CD4-positive, alpha-beta memory T cell (primary cell): ENCODE measurements around the gene COG8. TPM values are rescaled to one million over a fixed set of nuclear protein-coding genes. Genes with fewer than 3 reads are reported as not detected.

Source experiments
- CTCF ChIA-PET: fragments of 350-600 bp; sonication (Branson Sonifier 250); formaldehyde crosslinking; loops from one replicate; lab custom pipeline; 2021; ENCODE audit warnings: inconsistent platforms; ENCODE audit not compliant: partially characterized antibody; lab: Charles Lee
- POLR2A ChIA-PET: fragments of 350-600 bp; sonication (Branson Sonifier 250); formaldehyde crosslinking; loops from one replicate; lab custom pipeline; 2021; ENCODE audit not compliant: partially characterized antibody; lab: Charles Lee
- DNase-seq, 5 donors: peaks; one replicate each; pipeline versions ENCODE4 v3.0.0 to v3.0.0-alpha.2; 2020 to 2022; ENCODE audit warnings: mixed read lengths in 1 of 5
- H3K27ac ChIP-seq: one replicate; pipeline ENCODE4 v1.7.0; 2013; ENCODE audit warnings: low read depth, low read length
- H3K27me3 ChIP-seq: 2 replicates; pipeline ENCODE4 v1.7.0; 2013; ENCODE audit warnings: mild to moderate bottlenecking, low read length, moderate library complexity; ENCODE audit not compliant: insufficient read depth
- H3K36me3 ChIP-seq: 2 replicates; pipeline ENCODE4 v1.7.0; 2013; ENCODE audit warnings: mild to moderate bottlenecking, low read length, moderate library complexity; ENCODE audit not compliant: insufficient read depth
- H3K4me1 ChIP-seq: 2 replicates; pipeline ENCODE4 v1.7.0; 2013; ENCODE audit warnings: mild to moderate bottlenecking, low read length, moderate library complexity; ENCODE audit not compliant: insufficient read depth
- H3K4me3 ChIP-seq, 2 donors: one replicate each; pipeline ENCODE4 v1.7.0; 2013; ENCODE audit warnings: low read length in 2 of 2, mild to moderate bottlenecking in 1 of 2
- H3K9me3 ChIP-seq, 2 donors: one replicate each; pipeline ENCODE4 v1.7.0; 2013; ENCODE audit warnings: low read length in 2 of 2, control low read depth in 1 of 2; ENCODE audit not compliant: control insufficient read depth in 1 of 2
- H3K27ac Mint-ChIP-seq, 7 donors: one replicate each; pipeline ENCODE4 v1.8.0; 2020 to 2021; ENCODE audit warnings: mixed read lengths in 7 of 7, mild to moderate bottlenecking in 6 of 7, inconsistent platforms in 3 of 7, moderate library complexity in 3 of 7
- H3K27me3 Mint-ChIP-seq, 2 donors: one replicate each; pipeline ENCODE4 v1.8.0; 2020 to 2021; ENCODE audit warnings: mixed read lengths in 2 of 2
- H3K36me3 Mint-ChIP-seq, 2 donors: one replicate each; pipeline ENCODE4 v1.8.0; 2020 to 2021; ENCODE audit warnings: mixed read lengths in 2 of 2, inconsistent platforms in 1 of 2, mild to moderate bottlenecking in 1 of 2
- H3K4me1 Mint-ChIP-seq, 4 donors: one replicate each; pipeline ENCODE4 v1.8.0; 2020 to 2021; ENCODE audit warnings: mixed read lengths in 4 of 4, mild to moderate bottlenecking in 1 of 4
- H3K4me3 Mint-ChIP-seq, 8 donors: one replicate each; pipeline ENCODE4 v1.8.0; 2020 to 2021; ENCODE audit warnings: mixed read lengths in 8 of 8, mild to moderate bottlenecking in 7 of 8, moderate library complexity in 6 of 8, inconsistent platforms in 3 of 8
- H3K9me3 Mint-ChIP-seq, 8 donors: one replicate each; pipeline ENCODE4 v1.8.0; 2020 to 2021; ENCODE audit warnings: mixed read lengths in 8 of 8, mild to moderate bottlenecking in 5 of 8, inconsistent platforms in 3 of 8, moderate library complexity in 1 of 8
- intact Hi-C: fragments of 100-400 bp; cut with micrococcal nuclease; formaldehyde crosslinking; loops from one replicate; pipeline ENCODE4 v1.15.1; 2023
- polyA plus RNA-seq, 2 donors: library from polyadenylated mRNA; unstranded; fragments of 300-500 nt; fragmentation: Illumina TruSeq; gene quantifications; one replicate each; pipeline ENCODE4 v1.2.3, GENCODE V29; 2021
- total RNA-seq, 2 experiments: library from RNA; stranded (reverse); gene quantifications; one replicate each; pipeline ENCODE4 v1.2.3, GENCODE V29; 2021

COG8 gene
- total and polyA plus RNA-seq, 4 experiments from 2014 or later: 31.3 to 66.1 (median 50.0) TPM

DNA sequence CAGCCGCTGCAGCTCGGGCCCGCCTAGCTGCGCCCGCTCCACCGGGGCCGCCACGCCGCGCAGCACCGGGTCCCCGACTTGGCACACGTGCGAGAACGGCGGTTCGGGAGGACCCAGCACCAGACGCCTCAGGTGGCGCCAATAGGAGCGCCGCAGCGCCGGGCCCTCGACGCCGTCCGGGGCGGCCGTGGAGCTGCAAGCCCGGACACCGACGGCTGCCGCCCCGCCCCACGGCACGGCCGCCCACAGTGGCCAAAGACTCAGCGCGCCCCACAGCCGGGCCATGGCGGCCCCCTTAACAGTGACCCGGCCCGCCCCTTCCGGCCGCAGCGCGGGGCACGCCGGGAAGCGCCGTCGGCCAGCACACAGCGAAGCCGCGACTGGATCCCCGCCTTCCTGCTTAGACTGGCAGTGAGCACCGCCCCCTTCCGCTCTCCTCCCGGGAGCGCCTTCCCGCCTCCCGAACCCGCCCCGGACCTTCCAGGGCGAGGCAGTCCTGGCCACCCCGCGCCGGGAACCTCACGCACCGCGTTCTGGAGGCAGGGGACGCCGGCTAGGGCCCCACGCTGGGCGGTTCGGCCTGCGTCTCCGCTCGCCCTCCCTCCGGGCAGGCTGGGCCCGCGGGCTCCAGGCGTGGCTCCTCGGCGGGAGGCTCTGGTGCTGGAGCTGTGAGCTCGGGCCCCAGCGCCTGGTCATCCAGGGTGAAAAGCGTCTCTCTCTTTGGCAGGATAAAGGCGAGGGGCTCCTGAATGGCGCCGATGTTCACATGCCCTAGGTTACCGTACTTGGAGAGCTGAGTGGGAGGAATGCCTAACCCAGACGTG, 8.9 kb downstream of the COG8 start, which contains the start of gene PDF:
PDF (minus strand) TSS at position 303 of the 824 bp plus-strand sequence; CDS start at position 285, 18 bp downstream.
- Histone ChIP-seq H3K4me1 (peaks cover 49% of the 10 kb centered on the region), H3K4me3 (peak within 1 kb of the TSS; percentile 36 to 73), H3K27me3 (no peaks in the 10 kb centered on the region), H3K9me3 (no peaks in the 10 kb centered on the region), H3K36me3 (peaks cover 28% of the 10 kb centered on the region), H3K27ac (peak within 1 kb of the TSS; percentile 83)
- H3K4me3 Mint-ChIP-seq: peak within 1 kb of the TSS; percentile 77 to 87 (median 82)
- peaks cover 27 to 58% (median 43%) of the 10 kb centered on the region in 4 donors for H3K4me1 Mint-ChIP-seq
- ChIA-PET CTCF (interaction anchor here (1.1 to 1.6 kb wide), 2 partner anchors 11 to 12 kb away, joined by 3 read pairs; no protein-coding TSS in a partner anchor), POLR2A (interaction anchor here (1.0 to 6.3 kb wide), 11 partner anchors 9 to 424 kb away, joined by 3 to 116 read pairs (median 5); partner anchors contain the start of genes CHTF8, COG8, NIP7 and NOB1)
- peak; percentile 72 to 82 (median 78) for DNase-seq
- intact Hi-C loops: loop anchor here (1.0 to 10.0 kb wide), 3 partner anchors 9 to 94 kb away; partner anchors contain the start of genes COG8, CYB5B, NIP7 and VPS4A
- peak within 1 kb of the TSS; percentile 49 to 90 (median 88) for H3K27ac Mint-ChIP-seq
- peaks cover 15 to 39% of the 10 kb centered on the region in 2 donors for H3K36me3 Mint-ChIP-seq
- no peaks in the 10 kb centered on the region for H3K27me3 Mint-ChIP-seq
- no peaks in the 10 kb centered on the region for H3K9me3 Mint-ChIP-seq

DNA sequence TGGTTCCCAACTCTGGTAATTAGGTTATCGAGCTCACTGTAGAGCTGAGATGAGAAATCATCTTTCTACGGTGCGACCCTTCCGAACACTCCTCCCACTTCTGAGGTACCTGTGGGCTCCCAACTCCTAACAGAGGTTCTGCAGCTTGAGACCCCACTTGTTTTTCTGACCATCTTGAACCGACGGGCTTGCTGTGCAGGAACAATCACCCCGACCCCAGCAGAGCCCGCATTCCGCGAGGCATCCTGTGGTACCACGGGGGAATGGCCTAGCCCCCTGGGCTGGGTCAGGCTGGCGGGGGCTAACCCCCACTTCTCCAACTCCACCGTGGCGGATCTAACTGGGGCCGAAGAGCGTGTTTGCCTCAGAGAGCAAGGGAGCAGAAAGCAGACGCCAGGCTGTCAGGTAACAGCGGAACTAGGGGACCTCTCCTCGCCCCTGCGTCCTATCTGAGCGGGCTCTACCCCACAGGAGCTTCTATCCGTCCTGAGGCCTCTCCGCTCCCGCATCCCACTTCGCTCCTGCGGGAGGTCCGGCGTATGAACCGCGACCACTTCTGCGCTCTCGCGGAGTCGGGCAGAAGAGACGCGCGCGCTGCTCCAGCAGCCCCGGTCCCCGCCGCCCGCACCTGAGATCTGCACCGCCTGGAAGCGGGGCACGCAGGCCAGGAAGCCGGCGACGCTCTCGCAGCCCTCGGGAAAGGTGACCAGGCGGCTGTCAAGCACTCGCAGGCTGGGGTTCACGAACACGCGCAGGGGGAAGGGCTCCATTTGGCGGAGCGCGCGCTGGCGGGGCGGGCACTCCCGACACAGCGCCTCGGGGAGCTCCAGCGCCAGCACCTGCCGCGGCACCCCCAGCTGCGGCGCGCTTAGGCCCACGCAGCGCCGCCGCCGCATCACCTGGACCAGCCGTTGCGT, 9.7 kb downstream of the COG8 start:
- Mint-ChIP-seq H3K4me3 (peak overlapping the region; percentile 75 to 87 (median 80)), H3K4me1 (peaks cover 27 to 59% (median 40%) of the 10 kb centered on the region in 4 donors), H3K9me3 (no peaks in the 10 kb centered on the region), H3K36me3 (peaks cover 10 to 39% of the 10 kb centered on the region in 2 donors), H3K27ac (peak overlapping the region in 5 of 7 donors; percentile 49 to 90 (median 81)), H3K27me3 (no peaks in the 10 kb centered on the region)
- ChIA-PET POLR2A (interaction anchor here (1.0 to 6.3 kb wide), 14 partner anchors 10 to 425 kb away, joined by 3 to 116 read pairs (median 5); partner anchors contain the start of genes CHTF8, COG8, NIP7 and NOB1), CTCF (interaction anchor here (1.5 to 1.6 kb wide), 2 partner anchors 9 to 11 kb away, joined by 3 to 9 read pairs; partner anchors contain the start of genes COG8 and NIP7)
- Histone ChIP-seq H3K4me3 (peak overlapping the region; percentile 17 to 73), H3K9me3 (no peaks in the 10 kb centered on the region), H3K27me3 (no peaks in the 10 kb centered on the region), H3K36me3 (peaks cover 32% of the 10 kb centered on the region), H3K4me1 (peaks cover 49% of the 10 kb centered on the region), H3K27ac (peak overlapping the region; percentile 83)
- intact Hi-C loops: loop anchor here (1.0 to 10.0 kb wide), 3 partner anchors 10 to 95 kb away; partner anchors contain the start of genes COG8, CYB5B, NIP7 and VPS4A
- DNase-seq: peak in 2 of 5 donors; percentile 53 to 68

DNA sequence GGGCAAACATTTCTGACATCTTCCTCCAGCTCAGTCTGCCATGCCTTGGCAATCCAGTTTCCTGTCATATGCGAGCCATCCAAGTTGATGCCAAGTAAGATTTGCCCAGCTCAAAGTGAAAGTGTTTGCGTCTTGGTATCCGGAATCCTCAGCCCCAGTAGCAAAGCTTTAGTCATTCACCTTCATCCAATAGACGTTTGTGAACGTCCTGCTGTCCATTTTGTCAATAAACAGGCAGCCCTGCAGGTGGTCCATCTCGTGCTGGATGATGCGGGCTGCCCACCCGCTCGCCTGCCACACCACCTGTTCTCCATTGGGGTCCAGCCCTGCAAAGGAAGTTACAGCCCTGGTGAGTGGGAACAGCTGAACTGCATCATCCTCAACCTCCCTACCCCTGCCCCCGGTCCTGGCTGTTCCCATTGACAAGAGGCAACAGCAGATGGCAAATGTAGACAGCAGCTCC, 10.5 kb downstream of the COG8 start:
- Histone ChIP-seq H3K4me1 (peaks cover 49% of the 10 kb centered on the region), H3K27ac (no peak overlapping the region), H3K4me3 (peak overlapping the region in 1 of 2 donors; percentile 73), H3K27me3 (no peaks in the 10 kb centered on the region), H3K9me3 (no peaks in the 10 kb centered on the region), H3K36me3 (peaks cover 32% of the 10 kb centered on the region)
- POLR2A ChIA-PET: interaction anchor here (1.0 to 6.3 kb wide), 8 partner anchors 10 to 200 kb away, joined by 3 to 116 read pairs (median 7); partner anchors contain the start of genes COG8, NIP7, SNTB2 and TERF2
- H3K27me3 Mint-ChIP-seq: no peaks in the 10 kb centered on the region
- peak overlapping the region in 6 of 7 donors; percentile 37 to 90 (median 80) for H3K27ac Mint-ChIP-seq
- CTCF ChIA-PET: interaction anchor here (1.5 to 2.2 kb wide), 3 partner anchors 10 to 17 kb away, joined by 3 to 9 read pairs (median 6); partner anchors contain the start of genes COG8 and NIP7
- peak overlapping the region; percentile 75 to 87 (median 80) for H3K4me3 Mint-ChIP-seq
- H3K9me3 Mint-ChIP-seq: no peaks in the 10 kb centered on the region
- H3K4me1 Mint-ChIP-seq: peaks cover 25 to 53% (median 39%) of the 10 kb centered on the region in 4 donors
- DNase-seq: no peak
- intact Hi-C loops: no loop called here
- peaks cover 5 to 37% of the 10 kb centered on the region in 2 donors for H3K36me3 Mint-ChIP-seq

DNA sequence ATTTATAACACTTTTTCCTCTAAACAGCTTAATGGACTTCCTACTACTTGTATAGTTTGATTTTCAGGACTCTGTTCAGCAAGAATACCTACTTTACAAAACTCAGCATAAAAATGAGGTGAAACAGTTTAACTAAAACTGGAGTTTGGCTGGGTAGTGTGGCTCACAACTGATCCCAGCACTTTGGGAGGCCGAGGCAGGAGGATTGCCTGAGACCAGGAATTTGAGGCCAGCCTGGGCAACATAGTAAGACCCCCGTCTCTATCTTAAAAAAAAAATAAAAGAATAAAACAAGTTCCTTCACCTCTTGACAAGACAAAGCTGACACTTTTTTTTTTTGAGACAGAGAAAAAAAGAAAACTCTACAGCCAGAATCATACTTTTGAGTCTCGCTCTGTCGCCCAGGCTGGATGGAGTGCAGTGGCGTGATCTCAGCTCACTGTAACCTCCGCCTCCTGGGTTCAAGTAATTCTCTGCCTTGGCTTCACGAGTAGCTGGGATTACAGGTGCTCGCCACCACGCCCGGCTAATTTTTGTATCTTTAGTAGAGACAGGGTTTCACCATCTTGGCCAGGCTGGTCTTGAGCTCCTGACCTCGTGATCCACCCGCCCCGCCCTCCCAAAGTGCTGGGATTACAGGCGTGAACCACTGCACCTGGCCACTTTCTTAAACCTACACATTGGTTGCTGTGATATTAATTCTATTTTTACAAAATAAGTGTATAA, 11.6 kb downstream of the COG8 start:
- H3K27me3 Mint-ChIP-seq: no peaks in the 10 kb centered on the region
- H3K36me3 ChIP-seq: peaks cover 28% of the 10 kb centered on the region
- intact Hi-C loops: no loop called here
- H3K27ac ChIP-seq: no peak overlapping the region
- H3K9me3 ChIP-seq: no peaks in the 10 kb centered on the region
- DNase-seq: no peak
- H3K27me3 ChIP-seq: no peaks in the 10 kb centered on the region
- POLR2A ChIA-PET: interaction anchor here (1.2 to 6.3 kb wide), 4 partner anchors 11 to 58 kb away, joined by 3 to 116 read pairs (median 40); partner anchors contain the start of genes COG8, NIP7, TERF2 and VPS4A
- peaks cover 25 to 48% (median 37%) of the 10 kb centered on the region in 4 donors for H3K4me1 Mint-ChIP-seq
- H3K4me1 ChIP-seq: peaks cover 45% of the 10 kb centered on the region
- H3K4me3 Mint-ChIP-seq: peak overlapping the region in 2 of 8 donors; percentile 32 to 84
- no peaks in the 10 kb centered on the region for H3K9me3 Mint-ChIP-seq
- peak overlapping the region in 4 of 7 donors; percentile 15 to 81 (median 63) for H3K27ac Mint-ChIP-seq
- CTCF ChIA-PET: interaction anchor here (2.2 to 2.6 kb wide), 2 partner anchors 11 to 16 kb away, joined by 6 read pairs; partner anchors contain the start of gene COG8
- H3K4me3 ChIP-seq: no peak overlapping the region
- H3K36me3 Mint-ChIP-seq: peaks cover 5 to 44% of the 10 kb centered on the region in 2 donors

DNA sequence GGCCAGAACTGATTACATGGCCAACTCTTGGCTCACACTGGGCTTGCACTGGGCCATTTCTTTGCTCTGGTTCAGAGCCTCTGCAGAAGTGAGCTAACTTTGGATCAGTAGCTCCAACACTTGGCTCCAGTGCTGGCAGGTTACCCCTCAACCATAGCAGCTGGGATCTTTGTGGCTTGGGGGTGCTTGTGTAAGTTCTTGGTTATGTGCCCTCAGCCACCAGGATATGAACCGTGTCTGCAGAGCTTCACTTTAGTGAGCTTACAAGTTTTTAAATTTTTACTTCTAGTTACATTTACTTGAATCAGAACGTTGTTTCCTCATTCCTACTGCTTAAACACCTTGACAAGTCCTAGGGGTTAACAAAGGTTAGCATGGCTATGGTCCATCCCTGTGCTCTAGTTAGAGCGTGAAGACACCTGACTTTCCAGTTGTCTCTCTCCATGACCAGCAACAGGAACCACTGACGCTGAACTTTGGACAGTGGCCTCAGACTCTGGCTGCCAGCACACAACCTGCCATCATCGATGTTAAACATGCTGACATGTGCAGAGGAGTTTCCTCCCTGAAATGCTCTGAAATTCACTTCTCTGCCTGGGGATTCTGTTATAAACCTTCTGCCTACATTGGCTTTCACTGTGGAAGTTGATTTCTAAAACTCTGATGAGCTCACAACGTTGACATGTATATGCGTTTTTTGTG, 13.0 kb downstream of the COG8 start:
- ChIA-PET CTCF (interaction anchor here (0.7 to 2.6 kb wide), 5 partner anchors 8 to 15 kb away, joined by 3 to 6 read pairs (median 3); partner anchors contain the start of gene COG8), POLR2A (interaction anchor here (0.9 to 6.3 kb wide), 4 partner anchors 9 to 15 kb away, joined by 3 to 116 read pairs (median 22); partner anchors contain the start of genes COG8 and NIP7)
- H3K4me3 Mint-ChIP-seq: peak overlapping the region in 4 of 8 donors; percentile 13 to 51 (median 39)
- H3K4me1 Mint-ChIP-seq: peaks cover 25 to 50% (median 38%) of the 10 kb centered on the region in 4 donors
- peaks cover 45% of the 10 kb centered on the region for H3K4me1 ChIP-seq
- DNase-seq: no peak
- peak overlapping the region; percentile 28 to 87 (median 51) for H3K27ac Mint-ChIP-seq
- no peaks in the 10 kb centered on the region for H3K9me3 Mint-ChIP-seq
- H3K36me3 ChIP-seq: peaks cover 40% of the 10 kb centered on the region
- no peak overlapping the region for H3K4me3 ChIP-seq
- no peaks in the 10 kb centered on the region for H3K27me3 ChIP-seq
- intact Hi-C loops: no loop called here
- H3K9me3 ChIP-seq: no peaks in the 10 kb centered on the region
- peaks cover 13 to 50% of the 10 kb centered on the region in 2 donors for H3K36me3 Mint-ChIP-seq
- no peaks in the 10 kb centered on the region for H3K27me3 Mint-ChIP-seq
- no peak overlapping the region for H3K27ac ChIP-seq
